ENCODE measurements around the gene TCN1.
"Not testable (repeated sequence)": the region's sequence is repeated elsewhere in the genome, so short reads cannot be mapped to it uniquely, and the experiment has no call there.

TCN1 gene, protein sequence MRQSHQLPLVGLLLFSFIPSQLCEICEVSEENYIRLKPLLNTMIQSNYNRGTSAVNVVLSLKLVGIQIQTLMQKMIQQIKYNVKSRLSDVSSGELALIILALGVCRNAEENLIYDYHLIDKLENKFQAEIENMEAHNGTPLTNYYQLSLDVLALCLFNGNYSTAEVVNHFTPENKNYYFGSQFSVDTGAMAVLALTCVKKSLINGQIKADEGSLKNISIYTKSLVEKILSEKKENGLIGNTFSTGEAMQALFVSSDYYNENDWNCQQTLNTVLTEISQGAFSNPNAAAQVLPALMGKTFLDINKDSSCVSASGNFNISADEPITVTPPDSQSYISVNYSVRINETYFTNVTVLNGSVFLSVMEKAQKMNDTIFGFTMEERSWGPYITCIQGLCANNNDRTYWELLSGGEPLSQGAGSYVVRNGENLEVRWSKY

DNA sequence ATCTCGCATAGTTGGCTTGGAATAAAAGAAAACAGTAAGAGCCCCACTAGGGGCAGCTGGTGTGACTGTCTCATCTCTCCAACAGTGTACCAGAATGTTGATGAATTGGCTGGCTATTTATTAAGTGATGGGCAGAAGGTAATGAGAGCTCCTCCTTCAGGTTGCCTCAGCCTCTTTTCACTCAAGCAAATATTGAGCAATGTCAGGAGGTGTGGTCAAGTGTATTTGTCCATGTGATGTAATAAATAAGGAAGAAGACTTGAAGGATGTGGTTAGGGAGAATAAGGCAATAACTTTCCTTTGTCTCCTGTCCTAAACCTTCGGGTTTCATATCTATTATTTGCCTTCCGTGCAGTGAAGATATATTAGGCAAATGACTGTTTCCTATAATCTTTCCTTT lies at the start of gene TCN1:
Gene TCN1 (minus strand): TSS at position 91 of the 400 bp plus-strand sequence. CDS start 17 bp downstream, at position 74.
- DNase-seq (ENCODE audit: low read depth), result no peak
- Histone ChIP-seq H3K4me1 (ENCODE audit: control insufficient read depth, insufficient read depth, low read length) (no peaks in the 10 kb centered on the region), H3K4me3 (ENCODE audit: low read length) (no peak within 1 kb of the TSS), H3K27me3 (replicated peaks; ENCODE audit: control insufficient read depth, insufficient read depth, low read length) (no peaks in the 10 kb centered on the region), H3K9me3 (ENCODE audit: control insufficient read depth, low read length) (peaks cover 15% of the 10 kb centered on the region), H3K36me3 (ENCODE audit: control insufficient read depth, insufficient read depth, low read length, severe bottlenecking) (no peaks in the 10 kb centered on the region), H3K9ac (ENCODE audit: low read length) (no peak within 1 kb of the TSS)

DNA sequence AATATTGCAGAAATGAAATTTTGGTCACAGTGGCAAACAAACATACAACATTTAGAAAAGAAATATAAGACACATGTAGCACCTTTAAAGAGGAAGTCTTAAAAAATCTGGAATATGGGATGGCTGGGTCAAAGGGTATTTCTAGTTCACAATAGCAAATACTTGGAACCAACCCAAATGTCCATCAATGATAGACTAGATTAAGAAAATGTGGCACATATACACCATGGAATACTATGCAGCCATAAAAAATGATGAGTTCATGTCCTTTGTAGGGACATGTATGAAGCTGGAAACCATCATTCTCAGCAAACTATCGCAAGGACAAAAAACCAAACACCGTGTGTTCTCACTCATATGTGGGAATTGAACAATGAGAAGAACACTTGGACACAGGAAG lies 37.3 kb upstream of the TCN1 start:
- not testable (repeated sequence) for H3K9me3 ChIP-seq (ENCODE audit: control insufficient read depth, low read length); H3K9ac ChIP-seq (ENCODE audit: low read length); H3K36me3 ChIP-seq (ENCODE audit: control insufficient read depth, insufficient read depth, low read length, severe bottlenecking); H3K4me1 ChIP-seq (ENCODE audit: control insufficient read depth, insufficient read depth, low read length); DNase-seq (ENCODE audit: low read depth); H3K4me3 ChIP-seq (ENCODE audit: low read length); H3K27me3 ChIP-seq (replicated peaks; ENCODE audit: control insufficient read depth, insufficient read depth, low read length)

DNA sequence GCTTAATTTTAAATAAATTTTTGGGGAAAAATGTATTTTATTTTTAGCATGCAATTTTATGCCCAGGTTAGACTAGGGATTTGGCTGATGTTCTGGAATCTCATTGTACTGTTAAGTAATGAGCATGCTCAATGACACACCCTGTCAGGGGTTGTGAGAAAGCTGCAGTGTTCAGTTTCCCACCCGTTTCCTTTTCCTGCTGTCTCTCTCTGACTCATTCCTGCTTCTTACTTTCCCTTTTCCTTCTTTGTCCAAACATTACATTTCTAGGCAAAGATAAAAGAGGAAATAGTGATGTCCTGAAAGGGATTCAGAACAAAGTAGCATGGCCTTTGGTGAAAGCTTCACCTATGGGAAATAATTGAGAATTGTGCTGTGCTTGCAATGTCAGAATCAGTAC lies 35.0 kb upstream of the TCN1 start:
- peak; percentile 2 for DNase-seq (ENCODE audit: low read depth)
- no peaks in the 10 kb centered on the region for H3K36me3 ChIP-seq (ENCODE audit: control insufficient read depth, insufficient read depth, low read length, severe bottlenecking)
- H3K4me1 ChIP-seq (ENCODE audit: control insufficient read depth, insufficient read depth, low read length), result no peaks in the 10 kb centered on the region
- H3K27me3 ChIP-seq (replicated peaks; ENCODE audit: control insufficient read depth, insufficient read depth, low read length), result no peaks in the 10 kb centered on the region
- H3K9me3 ChIP-seq (ENCODE audit: control insufficient read depth, low read length), result no peaks in the 10 kb centered on the region
- H3K4me3 ChIP-seq (ENCODE audit: low read length), result no peak overlapping the region
- H3K9ac ChIP-seq (ENCODE audit: low read length), result no peak overlapping the region

DNA sequence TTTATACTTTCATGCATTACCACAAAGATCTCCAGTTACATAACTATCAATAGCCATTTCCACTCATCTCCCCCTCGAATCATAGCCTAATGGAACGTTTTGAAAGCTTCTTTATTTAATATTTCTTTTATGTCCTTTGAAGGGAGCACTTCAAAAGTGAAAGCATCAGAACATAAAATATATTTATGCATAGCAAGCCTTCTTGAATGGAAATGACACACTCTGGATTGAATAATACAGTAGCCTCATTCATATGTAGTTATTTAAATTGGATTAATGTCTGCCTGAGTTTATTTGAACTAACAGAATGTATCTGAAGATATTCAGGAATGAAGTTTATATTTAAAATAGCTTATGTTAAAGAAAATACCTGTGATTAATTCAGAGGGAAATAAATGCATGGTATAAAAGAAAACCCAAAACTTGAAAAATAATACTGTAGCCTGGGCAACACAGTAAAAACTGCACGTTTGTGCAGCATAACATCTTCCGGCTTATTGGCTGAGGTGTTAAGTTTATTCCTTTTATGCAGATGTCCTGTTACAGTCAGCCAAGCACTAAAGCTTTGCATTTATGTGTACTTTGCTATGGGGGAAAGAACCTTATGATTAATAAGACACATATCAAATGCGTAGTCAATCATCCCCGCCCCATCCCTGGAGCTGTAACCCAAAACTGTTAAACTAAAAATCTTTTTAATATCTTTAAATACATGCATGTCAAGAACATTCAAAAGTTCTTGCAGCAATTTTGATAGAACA lies 34.3 kb upstream of the TCN1 start:
- Histone ChIP-seq H3K27me3 (replicated peaks; ENCODE audit: control insufficient read depth, insufficient read depth, low read length) (no peaks in the 10 kb centered on the region), H3K4me1 (ENCODE audit: control insufficient read depth, insufficient read depth, low read length) (no peaks in the 10 kb centered on the region), H3K9me3 (ENCODE audit: control insufficient read depth, low read length) (no peaks in the 10 kb centered on the region), H3K9ac (ENCODE audit: low read length) (no peak overlapping the region), H3K36me3 (ENCODE audit: control insufficient read depth, insufficient read depth, low read length, severe bottlenecking) (no peaks in the 10 kb centered on the region), H3K4me3 (ENCODE audit: low read length) (no peak overlapping the region)
- DNase-seq (ENCODE audit: low read depth), result no peak

DNA sequence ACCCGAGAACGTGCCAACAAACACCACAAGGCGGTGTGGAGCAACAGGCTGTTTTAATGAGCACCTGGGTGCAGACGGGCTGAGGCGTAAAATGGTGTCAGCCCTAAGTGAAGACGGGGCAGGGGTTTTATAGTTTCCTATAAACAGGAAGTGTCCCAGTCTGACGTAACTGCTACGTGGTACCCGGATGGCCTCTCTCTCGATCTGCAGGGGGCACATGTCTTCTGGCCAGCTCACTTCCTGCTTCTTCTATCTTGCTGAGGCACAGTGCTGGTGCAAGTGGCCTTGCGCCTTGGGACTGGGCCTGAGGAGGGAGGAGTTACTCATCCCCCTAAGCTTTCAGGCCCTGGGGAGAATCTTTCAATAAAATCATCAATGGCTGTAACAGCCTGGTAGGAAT lies 33.2 kb upstream of the TCN1 start:
- Histone ChIP-seq H3K4me1 (ENCODE audit: control insufficient read depth, insufficient read depth, low read length) (no peaks in the 10 kb centered on the region), H3K9ac (ENCODE audit: low read length) (no peak overlapping the region), H3K4me3 (ENCODE audit: low read length) (no peak overlapping the region), H3K9me3 (ENCODE audit: control insufficient read depth, low read length) (no peaks in the 10 kb centered on the region), H3K27me3 (replicated peaks; ENCODE audit: control insufficient read depth, insufficient read depth, low read length) (no peaks in the 10 kb centered on the region), H3K36me3 (ENCODE audit: control insufficient read depth, insufficient read depth, low read length, severe bottlenecking) (no peaks in the 10 kb centered on the region)
- DNase-seq (ENCODE audit: low read depth), result no peak

DNA sequence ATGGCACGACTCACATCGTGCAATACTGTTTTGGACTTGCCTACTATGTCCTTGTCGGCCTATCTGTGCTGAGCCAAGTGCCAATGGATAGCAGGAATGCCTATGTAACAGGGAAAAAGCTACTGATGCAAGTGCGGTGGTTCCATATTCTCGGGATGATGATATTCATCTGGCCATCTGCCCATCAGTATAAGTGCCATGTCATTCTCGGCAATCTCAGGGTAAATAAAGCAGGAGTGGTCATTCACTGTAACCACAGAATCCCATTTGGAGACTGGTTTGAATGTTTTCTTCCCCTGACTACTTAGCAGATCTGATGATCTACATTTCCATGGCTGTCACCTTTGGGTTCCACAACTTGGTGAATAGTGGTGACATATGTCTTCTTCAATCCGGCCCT lies 32.4 kb upstream of the TCN1 start:
- no peaks in the 10 kb centered on the region for H3K36me3 ChIP-seq (ENCODE audit: control insufficient read depth, insufficient read depth, low read length, severe bottlenecking)
- H3K9ac ChIP-seq (ENCODE audit: low read length), result no peak overlapping the region
- no peaks in the 10 kb centered on the region for H3K9me3 ChIP-seq (ENCODE audit: control insufficient read depth, low read length)
- H3K4me3 ChIP-seq (ENCODE audit: low read length), result no peak overlapping the region
- no peak for DNase-seq (ENCODE audit: low read depth)
- no peaks in the 10 kb centered on the region for H3K4me1 ChIP-seq (ENCODE audit: control insufficient read depth, insufficient read depth, low read length)
- no peaks in the 10 kb centered on the region for H3K27me3 ChIP-seq (replicated peaks; ENCODE audit: control insufficient read depth, insufficient read depth, low read length)

DNA sequence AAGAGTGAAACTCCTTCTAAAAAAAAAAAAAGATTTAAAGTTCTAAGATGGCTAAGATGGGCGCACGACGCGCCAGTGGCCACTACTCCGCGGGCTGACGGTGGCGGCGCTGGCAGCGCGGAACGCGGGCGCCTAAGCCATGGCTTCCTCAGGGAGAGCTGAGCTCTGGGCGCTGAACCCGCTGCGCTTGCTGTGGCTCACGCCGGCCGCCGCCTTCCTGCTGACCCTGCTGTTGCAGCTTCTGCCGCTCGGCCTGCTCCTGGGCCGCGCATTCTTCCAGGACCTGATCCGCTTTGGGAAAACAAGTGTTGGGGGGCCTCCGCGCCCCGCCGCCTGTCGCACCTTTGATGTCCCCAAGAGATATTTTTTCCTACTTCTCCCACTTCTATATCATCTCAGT lies 31.8 kb upstream of the TCN1 start:
- H3K36me3 ChIP-seq (ENCODE audit: control insufficient read depth, insufficient read depth, low read length, severe bottlenecking), result no peaks in the 10 kb centered on the region
- no peak overlapping the region for H3K4me3 ChIP-seq (ENCODE audit: low read length)
- no peaks in the 10 kb centered on the region for H3K9me3 ChIP-seq (ENCODE audit: control insufficient read depth, low read length)
- no peaks in the 10 kb centered on the region for H3K4me1 ChIP-seq (ENCODE audit: control insufficient read depth, insufficient read depth, low read length)
- DNase-seq (ENCODE audit: low read depth), result no peak
- H3K9ac ChIP-seq (ENCODE audit: low read length), result no peak overlapping the region
- H3K27me3 ChIP-seq (replicated peaks; ENCODE audit: control insufficient read depth, insufficient read depth, low read length), result no peaks in the 10 kb centered on the region

DNA sequence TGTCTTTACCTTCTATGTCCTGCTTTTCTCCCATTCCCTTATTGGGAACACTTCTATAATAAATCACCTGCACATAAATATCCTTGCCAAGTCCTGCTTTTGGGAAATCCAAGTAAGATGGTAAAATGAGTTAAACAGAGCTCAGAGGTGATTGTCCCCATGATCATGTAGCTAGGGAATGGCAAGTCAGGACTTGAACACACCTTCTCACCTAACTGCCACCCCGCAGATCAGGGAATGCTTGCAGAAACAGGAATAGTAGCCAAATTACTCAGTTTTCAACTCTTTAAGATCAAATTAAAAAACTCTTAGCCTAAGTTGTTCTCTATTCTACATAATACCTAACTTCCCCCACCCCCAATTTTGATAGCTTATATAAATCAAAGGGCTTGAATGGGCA lies 28.3 kb upstream of the TCN1 start:
- Histone ChIP-seq H3K27me3 (replicated peaks; ENCODE audit: control insufficient read depth, insufficient read depth, low read length) (no peaks in the 10 kb centered on the region), H3K4me1 (ENCODE audit: control insufficient read depth, insufficient read depth, low read length) (no peaks in the 10 kb centered on the region), H3K9me3 (ENCODE audit: control insufficient read depth, low read length) (peaks cover 8% of the 10 kb centered on the region), H3K9ac (ENCODE audit: low read length) (no peak overlapping the region), H3K4me3 (ENCODE audit: low read length) (no peak overlapping the region), H3K36me3 (ENCODE audit: control insufficient read depth, insufficient read depth, low read length, severe bottlenecking) (no peaks in the 10 kb centered on the region)
- DNase-seq (ENCODE audit: low read depth), result no peak

DNA sequence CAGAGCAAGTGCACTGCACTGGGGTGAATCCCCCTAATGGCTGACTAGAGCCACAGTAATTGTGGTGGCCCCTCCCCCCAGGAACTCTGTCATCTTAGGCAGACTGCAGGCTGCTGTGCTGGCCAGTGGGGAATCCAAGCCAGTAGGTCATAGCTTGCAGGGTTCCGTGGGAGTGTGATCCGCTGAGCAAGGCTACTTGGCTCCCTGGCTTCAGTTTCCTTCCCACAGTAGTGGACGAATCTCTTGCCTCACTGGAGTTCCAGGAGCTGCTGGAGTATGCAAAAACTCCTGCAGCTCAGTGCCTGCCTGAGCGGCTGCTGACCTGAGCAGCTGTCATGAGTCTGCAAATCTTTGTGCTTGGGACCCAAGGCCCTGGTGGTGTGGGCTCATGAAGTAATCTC lies 25.5 kb upstream of the TCN1 start:
- Histone ChIP-seq H3K9me3 (ENCODE audit: control insufficient read depth, low read length) (peaks cover 22% of the 10 kb centered on the region), H3K4me3 (ENCODE audit: low read length) (no peak overlapping the region), H3K36me3 (ENCODE audit: control insufficient read depth, insufficient read depth, low read length, severe bottlenecking) (no peaks in the 10 kb centered on the region), H3K9ac (ENCODE audit: low read length) (no peak overlapping the region), H3K4me1 (ENCODE audit: control insufficient read depth, insufficient read depth, low read length) (no peaks in the 10 kb centered on the region), H3K27me3 (replicated peaks; ENCODE audit: control insufficient read depth, insufficient read depth, low read length) (no peaks in the 10 kb centered on the region)
- DNase-seq (ENCODE audit: low read depth), result no peak

DNA sequence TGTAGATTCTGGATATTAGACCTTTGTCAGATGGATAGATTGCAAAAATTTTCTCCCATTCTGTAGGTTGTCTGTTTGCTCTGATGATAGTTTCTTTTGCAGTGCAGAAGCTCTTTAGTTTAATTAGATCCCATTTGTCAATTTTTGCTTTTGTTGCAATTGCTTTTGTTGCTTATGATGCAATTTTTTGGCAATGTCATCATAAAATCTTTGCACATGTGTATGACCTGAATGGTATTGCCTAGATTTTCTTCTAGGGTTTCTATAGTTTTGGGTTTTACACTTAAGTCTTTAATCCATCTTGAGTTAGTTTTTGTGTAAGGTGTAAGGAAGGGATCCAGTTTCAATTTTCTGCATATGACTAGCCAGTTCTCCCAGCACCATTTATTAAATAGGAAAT lies 20.9 kb upstream of the TCN1 start:
- H3K27me3 ChIP-seq (replicated peaks; ENCODE audit: control insufficient read depth, insufficient read depth, low read length); H3K36me3 ChIP-seq (ENCODE audit: control insufficient read depth, insufficient read depth, low read length, severe bottlenecking); H3K4me1 ChIP-seq (ENCODE audit: control insufficient read depth, insufficient read depth, low read length); H3K4me3 ChIP-seq (ENCODE audit: low read length); DNase-seq (ENCODE audit: low read depth); H3K9ac ChIP-seq (ENCODE audit: low read length): not testable (repeated sequence)
- H3K9me3 ChIP-seq (ENCODE audit: control insufficient read depth, low read length), result peaks cover 22% of the 10 kb centered on the region

DNA sequence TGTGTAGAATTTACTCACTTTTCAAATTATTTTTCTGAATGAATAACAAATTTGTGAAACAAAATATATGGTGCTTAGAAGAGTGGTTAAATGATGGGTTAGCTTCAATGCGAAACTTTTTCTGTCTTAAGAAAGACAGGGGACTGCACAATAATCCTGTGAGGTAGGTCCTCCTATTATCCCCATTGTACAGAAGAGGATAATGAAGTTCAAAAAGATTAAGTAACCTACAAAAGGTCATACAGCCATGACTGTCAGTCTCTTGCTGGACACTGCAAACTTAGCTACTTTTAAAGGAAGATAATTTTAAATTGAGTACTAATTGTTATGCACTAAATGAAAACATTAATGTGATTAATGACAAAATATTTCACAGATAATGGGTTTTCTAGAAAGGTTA lies 17.3 kb upstream of the TCN1 start:
- no peaks in the 10 kb centered on the region for H3K27me3 ChIP-seq (replicated peaks; ENCODE audit: control insufficient read depth, insufficient read depth, low read length)
- H3K9me3 ChIP-seq (ENCODE audit: control insufficient read depth, low read length), result peaks cover 4% of the 10 kb centered on the region
- H3K4me3 ChIP-seq (ENCODE audit: low read length), result no peak overlapping the region
- DNase-seq (ENCODE audit: low read depth), result no peak
- H3K4me1 ChIP-seq (ENCODE audit: control insufficient read depth, insufficient read depth, low read length), result no peaks in the 10 kb centered on the region
- H3K9ac ChIP-seq (ENCODE audit: low read length), result no peak overlapping the region
- no peaks in the 10 kb centered on the region for H3K36me3 ChIP-seq (ENCODE audit: control insufficient read depth, insufficient read depth, low read length, severe bottlenecking)

Data from adipocyte (in vitro differentiated cells).